NT2/D1 (cell line): ENCODE results near the gene R3HCC1L.

Experiments used
- SUZ12 ChIP-seq: IDR thresholded peaks from 2 replicates; pipeline ENCODE4 v1.6.1; 2011; ENCODE audit not compliant: insufficient read length, insufficient read depth; ENCODE audit errors: extremely low read depth
- YY1 ChIP-seq: IDR thresholded peaks from 2 replicates; pipeline ENCODE4 v1.6.1; 2011; ENCODE audit not compliant: insufficient read length, insufficient read depth
- ZNF274 ChIP-seq: IDR thresholded peaks from 2 replicates; pipeline ENCODE4 v1.6.1; 2011; ENCODE audit warnings: mild to moderate bottlenecking, low read depth, low read length

DNA sequence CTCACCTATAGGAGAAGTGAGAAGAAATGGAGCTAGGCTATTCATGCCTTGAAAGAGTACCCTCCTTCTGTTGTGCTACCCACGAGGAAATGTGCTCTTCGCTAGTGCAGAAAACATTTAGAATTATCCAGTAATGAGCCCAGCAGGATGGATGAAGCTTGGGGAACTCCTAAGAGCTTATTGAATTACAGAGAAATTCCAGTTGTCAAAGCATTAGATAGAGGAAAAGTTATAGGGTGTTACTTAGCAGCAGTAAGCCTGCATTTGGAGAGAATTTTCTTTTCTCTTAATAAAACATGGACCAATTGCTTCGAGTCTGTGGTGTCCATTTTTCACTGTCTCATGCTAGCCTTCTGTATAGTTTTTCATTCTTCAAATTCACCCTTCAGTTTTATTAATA is 5.0 kb downstream of the R3HCC1L start:
- TF ChIP-seq ZNF274 (no peak), YY1 (no peak), SUZ12 (no peak)
